Fibroblast of lung (primary cell): Measurements from ENCODE around the gene GNB1L.

Experiments
- EZH2 ChIP-seq: IDR thresholded peaks from 2 replicates; pipeline ENCODE4 v1.5.1; 2012; ENCODE audit warnings: low read length, control low read depth, mild to moderate bottlenecking; ENCODE audit errors: missing control alignments
- TF ChIP-seq, protein P1 (sequence below), 2 donors: IDR thresholded peaks in 1 of 2; conservative IDR thresholded peaks in 1 of 2; 1 replicate in 1 of 2; 2 replicates in 1 of 2; pipeline ENCODE4 v1.5.1; 2011 to 2012; ENCODE audit warnings: low read length in 2 of 2, control low read depth in 1 of 2, inconsistent platforms in 1 of 2, low read depth in 1 of 2, mild to moderate bottlenecking in 1 of 2

- TF ChIP-seq, protein P1, sequence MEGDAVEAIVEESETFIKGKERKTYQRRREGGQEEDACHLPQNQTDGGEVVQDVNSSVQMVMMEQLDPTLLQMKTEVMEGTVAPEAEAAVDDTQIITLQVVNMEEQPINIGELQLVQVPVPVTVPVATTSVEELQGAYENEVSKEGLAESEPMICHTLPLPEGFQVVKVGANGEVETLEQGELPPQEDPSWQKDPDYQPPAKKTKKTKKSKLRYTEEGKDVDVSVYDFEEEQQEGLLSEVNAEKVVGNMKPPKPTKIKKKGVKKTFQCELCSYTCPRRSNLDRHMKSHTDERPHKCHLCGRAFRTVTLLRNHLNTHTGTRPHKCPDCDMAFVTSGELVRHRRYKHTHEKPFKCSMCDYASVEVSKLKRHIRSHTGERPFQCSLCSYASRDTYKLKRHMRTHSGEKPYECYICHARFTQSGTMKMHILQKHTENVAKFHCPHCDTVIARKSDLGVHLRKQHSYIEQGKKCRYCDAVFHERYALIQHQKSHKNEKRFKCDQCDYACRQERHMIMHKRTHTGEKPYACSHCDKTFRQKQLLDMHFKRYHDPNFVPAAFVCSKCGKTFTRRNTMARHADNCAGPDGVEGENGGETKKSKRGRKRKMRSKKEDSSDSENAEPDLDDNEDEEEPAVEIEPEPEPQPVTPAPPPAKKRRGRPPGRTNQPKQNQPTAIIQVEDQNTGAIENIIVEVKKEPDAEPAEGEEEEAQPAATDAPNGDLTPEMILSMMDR (conservative IDR thresholded peaks at IDR 0.05 in 1 of 2, IDR thresholded peaks at IDR 0.05 in 1 of 2; ENCODE audit: low read depth in 1 of 2, low read length in 2 of 2) = no peak
- no peak for TF ChIP-seq EZH2
Measured at GRCh38 chr22:19893363-19893762, 38.7 kb upstream of the GNB1L start.
